ENCODE results near the gene TCN2.
"Not testable (repeated sequence)": the region's sequence is repeated elsewhere in the genome, so short reads cannot be mapped to it uniquely, and the experiment has no call there.

Gene TCN2

DNA sequence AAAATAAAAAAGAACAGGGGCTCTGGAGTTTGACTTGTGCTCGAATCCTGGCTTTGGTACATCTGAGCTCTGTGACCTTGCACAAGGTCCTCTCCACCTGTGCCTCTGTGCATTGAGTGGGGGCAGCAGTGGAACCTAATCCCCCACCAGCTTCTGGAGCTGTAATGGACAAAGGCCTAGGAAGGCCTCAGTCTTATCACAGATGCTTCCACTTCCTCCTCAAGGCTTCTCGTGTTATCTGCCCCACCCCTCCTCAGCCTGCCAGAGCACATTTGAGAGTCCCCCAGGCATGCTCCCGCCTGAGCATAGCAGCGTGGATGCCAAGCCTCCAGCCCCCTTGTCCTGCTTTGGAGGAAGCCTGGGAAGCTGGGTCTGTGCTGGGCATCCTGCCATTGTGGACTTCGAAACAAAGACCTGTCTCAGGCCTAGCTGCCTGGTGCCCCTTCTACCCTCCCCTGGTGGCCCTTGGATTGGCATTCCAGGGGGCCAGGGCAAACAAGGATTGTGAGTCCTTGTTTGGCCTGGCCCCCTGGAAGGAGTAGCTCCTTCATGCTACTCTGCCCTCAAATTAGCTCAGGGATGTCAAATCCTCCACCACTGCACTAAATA lies 43.6 kb downstream of the TCN2 start:
- no peak for DNase-seq

DNA sequence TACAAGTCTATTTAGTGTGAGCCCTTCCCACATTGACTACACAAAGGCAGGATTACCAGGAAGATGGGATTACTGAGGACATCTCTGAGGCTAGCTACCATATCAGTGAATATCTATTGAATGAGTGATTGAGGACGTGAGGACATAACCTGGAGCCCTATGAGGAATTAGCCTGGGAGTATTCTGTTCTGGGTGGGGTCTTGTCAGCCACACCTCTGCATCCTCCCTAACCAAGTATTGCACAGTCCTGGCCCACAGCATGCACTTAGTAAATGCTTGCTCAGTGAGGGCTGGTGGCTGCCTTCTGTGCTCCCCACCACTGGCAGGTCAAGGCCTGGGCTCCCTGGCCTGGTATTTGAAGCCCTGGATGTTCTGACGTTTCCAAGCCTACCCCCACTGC lies 45.9 kb downstream of the TCN2 start:
- DNase-seq: no peak

DNA sequence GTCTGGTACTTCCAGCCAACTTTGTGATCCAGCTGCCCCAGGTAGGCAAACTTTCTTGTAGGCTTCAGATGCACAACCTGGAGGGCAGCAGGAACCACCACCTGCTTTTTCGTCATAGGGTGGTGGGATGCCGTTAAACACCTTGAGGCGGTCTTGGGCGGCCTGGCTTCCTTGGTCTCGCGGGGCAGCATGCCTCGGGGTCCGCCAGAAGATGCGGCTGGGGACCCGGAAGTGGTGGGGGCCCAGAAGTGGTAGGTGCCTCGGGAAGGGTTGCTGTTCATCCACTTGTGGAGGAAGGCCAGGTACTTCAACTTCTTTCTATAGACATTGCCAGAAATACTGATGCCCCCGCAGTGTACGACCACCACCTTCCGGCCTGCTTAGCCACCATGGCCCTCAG lies 47.4 kb downstream of the TCN2 start:
- no peak for DNase-seq

DNA sequence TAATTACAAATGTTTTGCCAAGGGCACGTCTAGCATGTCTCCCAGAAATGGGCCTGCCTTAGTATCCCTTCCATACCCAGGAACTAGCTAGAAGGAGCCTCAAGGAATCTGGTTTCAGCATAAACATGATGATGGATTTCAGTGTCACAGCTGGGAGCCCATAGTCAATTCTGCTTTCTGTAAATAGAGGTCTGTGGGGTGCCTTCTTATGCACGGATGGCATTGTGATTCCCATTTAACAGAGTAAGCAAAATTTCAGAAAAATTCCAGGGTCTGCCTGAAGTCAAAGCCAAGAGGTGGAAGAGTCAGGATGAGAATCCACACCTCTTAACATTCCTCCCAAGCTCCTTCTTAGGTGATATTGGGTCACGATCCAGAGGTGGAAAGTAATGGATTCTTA lies 48.6 kb downstream of the TCN2 start:
- DNase-seq: no peak

DNA sequence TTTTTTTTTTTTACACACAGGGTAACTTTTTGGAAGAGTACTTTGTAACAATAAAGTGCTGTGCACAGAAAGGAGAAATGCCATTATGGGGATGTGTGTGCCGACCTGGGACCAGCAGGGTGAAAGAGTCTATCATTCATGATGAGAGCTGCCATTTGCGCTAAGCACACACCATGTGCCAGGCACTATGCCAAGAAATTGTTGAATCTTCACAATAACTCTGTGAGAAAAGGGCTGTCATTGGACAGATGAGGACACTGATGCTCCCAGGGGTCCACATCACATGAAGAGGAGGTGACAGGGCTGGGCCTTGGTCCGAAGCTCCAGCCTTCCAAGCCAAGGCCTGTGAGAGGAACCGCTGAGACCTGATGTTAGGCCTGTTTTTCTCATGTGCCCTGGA lies 55.1 kb downstream of the TCN2 start:
- DNase-seq: no peak

DNA sequence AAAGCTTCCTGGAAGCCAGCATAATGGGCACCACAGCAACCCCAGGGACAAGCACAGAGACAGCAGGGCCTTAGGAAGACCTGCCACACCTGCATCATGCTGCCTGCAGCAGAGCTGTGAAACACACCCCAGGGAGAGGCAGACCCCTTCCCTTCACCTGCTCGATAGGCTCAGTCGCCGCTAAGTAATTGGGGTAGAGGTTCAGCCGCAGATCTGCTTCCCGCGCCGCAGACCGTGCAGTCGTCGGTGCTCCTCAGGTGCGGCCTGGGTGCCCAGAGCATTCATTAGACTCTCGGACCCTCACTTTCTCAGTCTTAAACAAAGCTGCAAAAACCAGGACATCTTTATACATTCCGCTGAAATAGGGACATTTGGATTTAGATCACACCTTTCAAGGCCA lies 57.8 kb downstream of the TCN2 start:
- no peak for DNase-seq

DNA sequence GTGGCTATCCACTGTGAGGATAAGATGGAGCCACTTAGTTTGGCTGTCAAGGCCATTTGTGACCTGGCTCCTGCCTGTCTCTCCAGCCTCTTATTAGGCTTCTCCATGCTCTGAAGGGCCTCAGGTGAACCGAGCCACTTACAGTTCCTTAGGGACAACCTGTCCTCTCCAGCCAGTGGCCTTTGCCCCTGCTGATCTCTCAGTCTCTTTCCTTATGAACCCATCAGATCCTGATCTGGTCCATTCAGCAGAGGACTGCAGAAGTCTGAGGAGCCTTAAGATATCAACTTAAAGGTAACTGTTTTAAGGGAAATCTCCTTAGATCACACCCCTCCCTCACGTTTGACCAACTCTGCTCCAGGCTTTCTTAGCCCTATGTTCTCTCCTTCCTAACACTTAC lies 58.3 kb downstream of the TCN2 start:
- DNase-seq: no peak

DNA sequence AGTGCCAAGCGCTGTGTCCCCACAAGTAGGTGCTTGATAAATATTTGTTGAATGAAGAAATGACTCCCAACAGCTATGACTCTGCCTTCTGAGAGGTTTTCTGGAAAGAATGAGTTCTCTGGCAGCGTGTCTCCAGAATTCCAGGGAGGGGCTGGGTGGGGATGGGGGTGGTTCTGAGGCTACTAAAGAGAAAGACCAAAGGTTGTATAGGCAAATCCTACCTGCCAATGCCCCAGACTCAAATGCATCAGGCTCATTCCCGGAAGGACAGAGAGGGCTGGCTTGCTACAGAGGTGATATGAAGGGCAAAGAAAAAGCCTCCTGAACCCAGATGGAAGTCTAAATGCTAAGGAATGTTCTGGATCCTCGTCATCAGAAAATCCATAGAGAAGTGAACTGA lies 58.8 kb downstream of the TCN2 start:
- DNase-seq: no peak

DNA sequence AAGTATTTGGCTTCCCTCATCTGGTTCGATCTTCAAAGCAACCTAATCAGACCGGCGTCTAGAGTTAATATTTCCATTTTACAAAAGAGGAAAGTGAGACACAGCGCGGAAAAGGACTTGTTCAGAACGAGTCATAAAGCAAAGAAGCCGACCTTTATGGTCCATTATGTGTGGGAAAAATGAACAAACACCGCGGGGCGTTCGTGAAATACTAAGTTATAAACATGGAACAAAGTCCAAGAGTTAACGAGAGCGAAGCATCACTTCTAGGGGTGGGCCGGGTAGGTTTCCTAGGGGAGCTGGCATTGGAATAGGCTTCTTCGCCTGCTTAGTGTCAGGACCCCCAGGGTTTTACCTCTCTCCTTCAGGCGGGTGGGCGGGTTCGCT lies 60.1 kb downstream of the TCN2 start:
- no peak for DNase-seq

DNA sequence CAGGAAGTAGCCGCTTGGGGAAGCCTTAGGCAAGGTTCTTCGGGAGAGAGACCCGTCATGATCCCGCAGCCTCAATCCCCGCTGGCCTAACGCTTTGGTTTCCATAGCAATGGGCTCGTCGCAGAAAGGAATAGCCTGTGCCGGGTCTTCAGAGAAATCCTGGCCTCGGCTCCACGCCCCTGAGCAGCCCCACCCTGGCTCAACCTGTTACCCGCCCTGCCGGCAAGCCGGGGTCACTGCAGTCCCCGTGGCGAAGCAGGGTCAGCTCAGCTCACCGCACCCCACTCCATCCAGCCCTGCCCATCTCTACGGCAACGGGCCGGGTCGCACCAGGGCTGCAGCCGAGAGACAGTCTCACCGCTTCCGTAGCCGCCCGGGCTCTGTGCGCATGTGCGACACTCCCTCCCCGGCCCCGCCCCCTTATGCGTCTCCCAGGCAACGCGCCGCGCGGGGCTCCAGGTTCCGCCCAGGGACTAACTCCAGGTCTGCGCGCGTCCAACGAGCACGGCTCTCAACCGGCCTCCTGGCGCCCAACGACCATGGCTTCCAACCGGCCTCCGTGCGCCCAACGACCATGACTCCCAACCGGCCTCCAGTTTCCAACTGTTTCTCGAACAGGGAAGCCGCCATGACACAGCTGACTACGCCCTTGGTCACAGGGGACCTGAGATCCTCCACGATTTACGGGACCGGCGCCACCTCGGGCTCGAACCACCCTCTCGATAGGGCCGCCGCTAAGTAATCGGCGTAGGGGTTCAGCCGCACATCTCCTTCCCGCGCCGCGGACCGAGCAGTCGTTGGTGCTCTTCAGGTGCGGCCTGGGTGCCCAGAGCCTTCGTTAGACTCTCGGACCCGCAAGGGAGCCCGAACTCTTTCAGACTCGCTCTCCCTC lies 60.8 kb downstream of the TCN2 start, which contains the start of gene DUSP18:
DUSP18 (minus strand) TSS at position 382 of the 892 bp plus-strand sequence. CDS start 3,872 bp downstream, outside the sequence.
- DNase-seq: peak; percentile 99

DNA sequence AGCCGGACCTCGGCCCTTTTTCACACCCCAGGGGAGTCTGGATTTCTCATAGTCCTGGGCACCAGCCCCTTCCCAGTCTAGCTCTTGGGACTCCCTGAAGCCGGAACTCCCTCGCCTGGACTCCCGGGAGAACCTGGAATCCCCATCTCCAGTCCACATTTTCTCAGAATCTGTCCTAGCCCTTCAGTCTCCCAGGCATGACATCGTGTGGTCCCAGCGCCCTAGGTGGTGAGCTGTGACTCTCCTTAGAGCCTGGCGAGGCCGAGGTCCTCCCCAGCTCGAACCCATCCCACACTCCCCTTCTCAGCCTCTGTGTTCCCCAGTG lies 61.4 kb downstream of the TCN2 start:
- no peak for DNase-seq

DNA sequence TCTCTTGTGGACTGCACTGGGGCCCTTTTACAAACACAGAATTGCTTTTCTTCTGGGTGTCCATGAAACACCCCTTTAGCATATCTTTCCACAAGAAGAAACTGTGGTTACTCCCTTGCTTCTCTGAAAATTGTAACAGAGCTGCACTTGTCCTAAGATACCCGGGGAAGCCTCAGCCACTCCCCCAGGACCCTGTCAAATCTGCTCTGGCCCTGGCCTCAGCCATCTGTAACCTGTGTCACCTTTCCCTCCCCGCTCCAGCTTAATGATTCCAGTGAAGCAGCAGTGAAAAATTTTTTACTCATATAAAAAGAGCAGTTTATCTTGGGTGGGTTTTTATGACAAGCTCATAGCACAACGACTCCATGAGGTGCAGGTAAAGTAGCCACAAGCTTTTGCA lies 64.1 kb downstream of the TCN2 start:
- DNase-seq: no peak

DNA sequence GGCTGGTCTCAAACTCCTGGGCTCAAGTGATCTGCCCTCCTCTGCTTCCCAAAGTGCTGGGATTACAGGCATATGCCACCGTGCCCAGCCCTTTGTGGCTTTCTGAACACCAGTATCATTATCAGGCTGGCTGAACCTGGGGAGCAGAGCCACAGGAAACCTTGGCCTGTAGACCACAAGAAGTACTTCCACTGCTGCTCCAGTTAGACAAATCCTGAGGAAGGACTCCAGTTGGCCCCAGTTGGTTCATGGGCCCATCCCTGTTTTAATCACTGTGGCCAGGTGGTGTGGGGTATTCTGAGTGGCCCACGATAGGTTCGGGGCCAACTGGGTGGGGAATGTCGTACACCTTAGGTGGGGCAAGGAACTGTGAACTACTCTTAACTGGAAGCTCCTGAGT lies 66.2 kb downstream of the TCN2 start:
- DNase-seq: no peak

DNA sequence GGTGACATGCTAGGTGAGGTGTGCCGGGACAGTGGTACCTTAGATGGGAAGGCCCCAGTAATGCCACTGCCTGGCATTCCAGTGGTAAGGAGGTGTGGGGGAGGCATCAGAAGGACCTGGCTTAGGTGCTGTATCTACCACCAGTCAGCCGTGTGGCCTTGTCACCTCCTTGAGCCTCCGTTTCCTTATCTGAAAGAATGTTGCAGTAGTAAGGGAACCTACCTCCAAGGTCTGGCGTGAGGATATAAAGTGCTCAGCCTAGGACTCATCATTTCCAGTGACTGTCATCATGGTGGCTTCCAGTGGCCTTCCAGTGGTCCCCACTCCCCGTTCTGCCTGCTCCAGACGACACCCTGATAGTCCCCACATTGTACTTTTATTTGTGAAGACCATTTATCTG lies 67.5 kb downstream of the TCN2 start:
- no peak for DNase-seq

DNA sequence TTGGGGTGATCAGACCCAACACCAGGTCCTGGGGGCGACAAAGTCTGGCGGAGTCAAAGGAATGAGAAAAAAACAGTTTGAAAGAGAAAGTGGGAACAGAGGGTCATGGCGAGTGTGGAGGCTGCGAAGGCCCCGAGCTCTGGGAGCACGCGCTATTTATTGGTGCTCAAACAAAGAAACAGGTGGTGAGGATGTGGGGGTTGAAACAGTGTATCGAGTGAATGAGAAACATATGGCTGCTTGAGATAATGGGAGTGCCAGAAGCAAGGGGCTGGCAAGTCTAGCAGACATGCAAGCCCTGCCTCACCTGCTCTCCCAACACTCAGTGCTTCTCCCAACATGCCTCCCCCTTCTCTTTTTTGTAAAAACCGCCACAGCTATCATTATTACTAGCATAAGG lies 68.5 kb downstream of the TCN2 start:
- no peak for DNase-seq

DNA sequence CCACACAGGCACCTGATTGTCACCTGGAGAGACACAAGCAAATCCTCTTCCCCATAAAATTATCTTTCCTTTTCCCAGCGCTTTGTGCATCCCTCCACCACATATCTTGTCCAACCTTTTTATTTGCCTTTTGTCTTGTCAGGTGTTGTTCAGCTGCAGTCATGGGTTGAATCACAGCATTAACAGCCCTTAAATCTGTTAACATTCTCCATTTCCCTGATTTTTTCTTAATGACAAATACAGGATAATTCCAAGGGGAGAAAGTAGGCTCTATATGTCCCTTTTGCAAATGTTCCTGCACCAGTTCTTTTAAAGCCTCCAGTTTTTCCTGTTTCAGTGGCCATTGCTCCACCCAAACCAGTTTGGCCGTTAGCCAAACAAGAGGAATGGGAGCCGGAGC lies 69.6 kb downstream of the TCN2 start:
- DNase-seq: not testable (repeated sequence)

All from activated CD8-positive, alpha-beta memory T cell treated with anti-CD3 and anti-CD28 coated beads, Interleukin-2, amount 50 U/mL, for 48 hours (primary cell).